Fibroblast of lung (primary cell): ENCODE results near the gene PRPH2.

Source experiments
- EZH2 ChIP-seq: IDR thresholded peaks from 2 replicates; pipeline ENCODE4 v1.5.1; 2012; ENCODE audit warnings: low read length, control low read depth, mild to moderate bottlenecking; ENCODE audit errors: missing control alignments
- TF ChIP-seq, protein P1 (sequence below), 2 donors: IDR thresholded peaks in 1 of 2; conservative IDR thresholded peaks in 1 of 2; 1 replicate in 1 of 2; 2 replicates in 1 of 2; pipeline ENCODE4 v1.5.1; 2011 to 2012; ENCODE audit warnings: low read length in 2 of 2, control low read depth in 1 of 2, inconsistent platforms in 1 of 2, low read depth in 1 of 2, mild to moderate bottlenecking in 1 of 2

DNA sequence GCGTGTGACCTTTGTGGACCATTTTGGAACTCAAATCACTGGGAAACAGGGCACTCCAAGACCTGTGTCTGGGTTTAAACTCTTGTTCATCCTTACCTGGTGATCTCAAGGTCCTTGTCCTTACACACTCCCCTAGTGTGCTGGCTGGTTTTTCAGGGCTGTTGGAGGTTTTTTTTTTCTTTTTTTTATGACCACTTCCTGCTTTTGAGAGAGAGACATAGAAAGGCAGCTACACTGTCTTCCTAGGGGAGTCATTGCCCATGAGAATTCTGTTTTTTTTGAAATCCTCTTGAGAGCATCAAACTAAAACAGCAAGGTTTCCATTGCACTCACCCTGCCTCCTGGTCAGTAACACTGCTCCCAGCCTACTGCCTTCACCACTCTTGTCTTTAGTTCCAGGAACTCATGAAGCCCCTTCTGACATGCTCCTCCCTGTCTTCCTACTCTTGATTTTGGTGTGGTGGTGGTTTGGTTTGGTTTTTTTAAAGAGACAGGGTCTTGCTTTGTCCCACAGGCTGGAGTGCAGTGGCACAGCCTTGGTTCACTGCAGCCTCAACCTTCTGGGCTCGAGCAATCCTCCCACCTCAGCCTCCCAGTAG, 28.6 kb downstream of the PRPH2 start:
- no peak for TF ChIP-seq EZH2
- TF ChIP-seq, protein P1, sequence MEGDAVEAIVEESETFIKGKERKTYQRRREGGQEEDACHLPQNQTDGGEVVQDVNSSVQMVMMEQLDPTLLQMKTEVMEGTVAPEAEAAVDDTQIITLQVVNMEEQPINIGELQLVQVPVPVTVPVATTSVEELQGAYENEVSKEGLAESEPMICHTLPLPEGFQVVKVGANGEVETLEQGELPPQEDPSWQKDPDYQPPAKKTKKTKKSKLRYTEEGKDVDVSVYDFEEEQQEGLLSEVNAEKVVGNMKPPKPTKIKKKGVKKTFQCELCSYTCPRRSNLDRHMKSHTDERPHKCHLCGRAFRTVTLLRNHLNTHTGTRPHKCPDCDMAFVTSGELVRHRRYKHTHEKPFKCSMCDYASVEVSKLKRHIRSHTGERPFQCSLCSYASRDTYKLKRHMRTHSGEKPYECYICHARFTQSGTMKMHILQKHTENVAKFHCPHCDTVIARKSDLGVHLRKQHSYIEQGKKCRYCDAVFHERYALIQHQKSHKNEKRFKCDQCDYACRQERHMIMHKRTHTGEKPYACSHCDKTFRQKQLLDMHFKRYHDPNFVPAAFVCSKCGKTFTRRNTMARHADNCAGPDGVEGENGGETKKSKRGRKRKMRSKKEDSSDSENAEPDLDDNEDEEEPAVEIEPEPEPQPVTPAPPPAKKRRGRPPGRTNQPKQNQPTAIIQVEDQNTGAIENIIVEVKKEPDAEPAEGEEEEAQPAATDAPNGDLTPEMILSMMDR (conservative IDR thresholded peaks at IDR 0.05 in 1 of 2, IDR thresholded peaks at IDR 0.05 in 1 of 2; ENCODE audit: low read depth in 1 of 2, low read length in 2 of 2), result no peak
